ENCODE data around the gene ANTXR2.

- TF ChIP-seq EZH2phosphoT487 (IDR thresholded peaks at IDR 0.05; ENCODE audit: borderline replicate concordance, low read depth, low read length) = no peak
- TF ChIP-seq, protein P1, sequence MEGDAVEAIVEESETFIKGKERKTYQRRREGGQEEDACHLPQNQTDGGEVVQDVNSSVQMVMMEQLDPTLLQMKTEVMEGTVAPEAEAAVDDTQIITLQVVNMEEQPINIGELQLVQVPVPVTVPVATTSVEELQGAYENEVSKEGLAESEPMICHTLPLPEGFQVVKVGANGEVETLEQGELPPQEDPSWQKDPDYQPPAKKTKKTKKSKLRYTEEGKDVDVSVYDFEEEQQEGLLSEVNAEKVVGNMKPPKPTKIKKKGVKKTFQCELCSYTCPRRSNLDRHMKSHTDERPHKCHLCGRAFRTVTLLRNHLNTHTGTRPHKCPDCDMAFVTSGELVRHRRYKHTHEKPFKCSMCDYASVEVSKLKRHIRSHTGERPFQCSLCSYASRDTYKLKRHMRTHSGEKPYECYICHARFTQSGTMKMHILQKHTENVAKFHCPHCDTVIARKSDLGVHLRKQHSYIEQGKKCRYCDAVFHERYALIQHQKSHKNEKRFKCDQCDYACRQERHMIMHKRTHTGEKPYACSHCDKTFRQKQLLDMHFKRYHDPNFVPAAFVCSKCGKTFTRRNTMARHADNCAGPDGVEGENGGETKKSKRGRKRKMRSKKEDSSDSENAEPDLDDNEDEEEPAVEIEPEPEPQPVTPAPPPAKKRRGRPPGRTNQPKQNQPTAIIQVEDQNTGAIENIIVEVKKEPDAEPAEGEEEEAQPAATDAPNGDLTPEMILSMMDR (conservative IDR thresholded peaks at IDR 0.05; ENCODE audit: low read length) = no peak
These were observed 137.8 kb downstream of the ANTXR2 start for GRCh38 chr4:79935274-79935673.
